ENCODE measurements around the gene VIT.

GRCh38 chr2:36783246-36783645 is 86.7 kb downstream of the VIT start:
- TF ChIP-seq CTCF (IDR thresholded peaks at IDR 0.05) = no peak
- no peak for TF ChIP-seq POLR2A (IDR thresholded peaks at IDR 0.05)
- TF ChIP-seq EP300 (IDR thresholded peaks at IDR 0.05) = no peak
- TF ChIP-seq POLR2AphosphoS5 (IDR thresholded peaks at IDR 0.05) = no peak
